ENCODE measurements around the gene ASB10.

ASB10 gene

GRCh38 chr7:151139071-151139790 lies 47.8 kb downstream of the ASB10 start:
- peaks cover 16 to 100% (median 61%) of the 10 kb centered on the region in 11 experiments; a peak in 20 of 22 replicates for H3K36me3 ChIP-seq
- H4K20me1 ChIP-seq = peaks cover 0 to 100% (median 27%) of the 10 kb centered on the region in 11 experiments; a peak in 16 of 22 replicates
- H3K4me2 ChIP-seq = no peak overlapping the region

GRCh38 chr7:151138153-151138851 lies 48.7 kb downstream of the ASB10 start:
- no peak for TF ChIP-seq Cebpa-rat (IDR thresholded peaks at IDR 0.05)
- Histone ChIP-seq H3K9ac (0 out of 22 replicates have a peak overlapping the region, but pooled peaks of 1 of the 11 experiments have one; percentile 9), H3K27me3 (no peaks in the 10 kb centered on the region), H3K36me3 (peaks cover 7 to 100% (median 60%) of the 10 kb centered on the region in 11 experiments; a peak in 19 of 22 replicates), H3K27ac (no peak overlapping the region), H4K20me1 (peaks cover 0 to 100% (median 25%) of the 10 kb centered on the region in 11 experiments; a peak in 16 of 22 replicates), H3K4me1 (peaks cover 0 to 18% (median 15%) of the 10 kb centered on the region in 10 experiments; a peak in 16 of 20 replicates), H3K9me3 (replicated peaks in 1 of 11) (no peaks in the 10 kb centered on the region), H3K4me2 (no peak overlapping the region), H3K4me3 (no peak overlapping the region)

More at GRCh38 chr7:151139071-151139790, 47.8 kb downstream of the ASB10 start:
- no peak overlapping the region for H3K4me3 ChIP-seq
- H3K27ac ChIP-seq = no peak overlapping the region; a peak in 1 of 22 replicates
- peaks cover 0 to 24% (median 17%) of the 10 kb centered on the region in 10 experiments; a peak in 16 of 20 replicates for H3K4me1 ChIP-seq
- no peaks in the 10 kb centered on the region for H3K27me3 ChIP-seq
- no peak overlapping the region for H3K9ac ChIP-seq
- H3K9me3 ChIP-seq (replicated peaks in 1 of 11) = no peaks in the 10 kb centered on the region
- TF ChIP-seq Cebpa-rat (IDR thresholded peaks at IDR 0.05) = no peak

DNA sequence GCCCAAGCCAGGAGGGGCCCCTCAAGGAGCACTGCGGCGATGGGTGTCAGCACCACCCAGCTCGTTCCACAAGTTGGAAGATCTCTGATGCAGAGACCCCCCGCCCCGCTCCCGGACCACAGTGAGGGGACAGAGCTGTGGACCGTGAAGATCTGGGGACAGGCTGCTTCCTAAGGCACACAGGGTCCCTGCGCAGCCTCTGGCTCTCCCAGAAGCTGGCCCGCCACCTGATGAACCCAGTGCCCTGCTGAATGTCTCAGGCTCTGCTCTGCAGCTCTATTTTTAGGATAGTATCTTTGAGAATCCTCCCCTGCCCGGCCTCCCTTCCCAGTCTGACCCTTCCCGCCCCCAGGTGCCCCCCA lies 49.3 kb downstream of the ASB10 start:
- H4K20me1 ChIP-seq = peaks cover 0 to 99% (median 20%) of the 10 kb centered on the region in 11 experiments; a peak in 16 of 22 replicates
- peaks cover 7 to 99% (median 58%) of the 10 kb centered on the region in 11 experiments; a peak in 19 of 22 replicates for H3K36me3 ChIP-seq
- no peak overlapping the region for H3K27ac ChIP-seq
- no peak overlapping the region for H3K4me2 ChIP-seq
- TF ChIP-seq Cebpa-rat (IDR thresholded peaks at IDR 0.05) = no peak
- H3K4me3 ChIP-seq = no peak overlapping the region
- H3K27me3 ChIP-seq = no peaks in the 10 kb centered on the region
- no peaks in the 10 kb centered on the region for H3K9me3 ChIP-seq (replicated peaks in 1 of 11)
- peaks cover 0 to 13% (median 10%) of the 10 kb centered on the region in 10 experiments; a peak in 16 of 20 replicates for H3K4me1 ChIP-seq
- no peak overlapping the region for H3K9ac ChIP-seq

DNA sequence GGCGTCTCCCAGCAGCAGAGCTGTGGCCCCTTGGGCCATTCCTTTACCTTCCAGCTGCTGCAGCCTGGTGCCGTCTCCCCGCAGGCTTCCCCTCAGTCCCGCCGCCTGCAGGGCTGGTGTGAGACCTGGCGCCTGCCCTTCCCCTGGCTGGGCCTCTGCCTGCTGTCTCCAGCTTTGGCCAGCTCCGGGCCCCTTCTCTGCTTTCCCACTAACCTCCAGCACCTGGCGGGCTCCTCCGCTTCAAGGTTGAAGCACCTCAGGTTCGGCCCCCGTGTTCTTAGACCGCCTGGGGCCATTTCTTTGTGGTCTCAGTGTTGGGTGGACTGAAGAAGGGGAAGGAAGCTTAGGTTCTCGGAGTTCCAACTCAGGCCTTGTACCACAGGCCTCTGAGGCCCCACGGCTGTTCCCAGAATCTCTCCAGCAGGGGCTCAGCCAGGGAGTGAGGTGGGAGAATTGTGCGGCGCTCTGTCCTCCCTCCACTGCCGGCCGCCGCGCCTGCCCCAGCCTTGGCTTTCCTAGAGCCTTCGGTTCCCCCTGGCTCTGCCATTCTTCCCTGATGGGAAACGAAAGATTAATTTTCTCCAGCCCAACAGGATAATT lies 49.9 kb downstream of the ASB10 start:
- no peak overlapping the region for H3K4me3 ChIP-seq
- H4K20me1 ChIP-seq = peaks cover 0 to 99% (median 20%) of the 10 kb centered on the region in 11 experiments; a peak in 18 of 22 replicates
- no peak for TF ChIP-seq Cebpa-rat (IDR thresholded peaks at IDR 0.05)
- H3K27me3 ChIP-seq = no peaks in the 10 kb centered on the region
- peaks cover 7 to 99% (median 60%) of the 10 kb centered on the region in 11 experiments; a peak in 19 of 22 replicates for H3K36me3 ChIP-seq
- H3K4me1 ChIP-seq = peaks cover 0 to 7% (median 4%) of the 10 kb centered on the region in 10 experiments; a peak in 16 of 20 replicates
- no peak overlapping the region for H3K9ac ChIP-seq
- no peaks in the 10 kb centered on the region for H3K9me3 ChIP-seq (replicated peaks in 1 of 11)
- no peak overlapping the region for H3K27ac ChIP-seq
- H3K4me2 ChIP-seq = no peak overlapping the region

- no peaks in the 10 kb centered on the region for H3K27me3 ChIP-seq
- no peak overlapping the region for H3K9ac ChIP-seq
- peaks cover 7 to 99% (median 60%) of the 10 kb centered on the region in 11 experiments; a peak in 19 of 22 replicates for H3K36me3 ChIP-seq
- no peak for TF ChIP-seq Cebpa-rat (IDR thresholded peaks at IDR 0.05)
- peaks cover 5 to 99% (median 27%) of the 10 kb centered on the region in 11 experiments; a peak in 19 of 22 replicates for H4K20me1 ChIP-seq
- H3K4me1 ChIP-seq = peaks cover 0 to 10% (median 0%) of the 10 kb centered on the region in 10 experiments; a peak in 4 of 20 replicates
- no peak overlapping the region for H3K27ac ChIP-seq
- H3K9me3 ChIP-seq (replicated peaks in 1 of 11) = no peaks in the 10 kb centered on the region
- no peak overlapping the region for H3K4me3 ChIP-seq
- H3K4me2 ChIP-seq = no peak overlapping the region
Observed at GRCh38 chr7:151135866-151136843, 50.9 kb downstream of the ASB10 start.

GRCh38 chr7:151135525-151135845 lies 51.6 kb downstream of the ASB10 start:
- no peak overlapping the region for H3K4me2 ChIP-seq
- H3K27ac ChIP-seq = no peak overlapping the region
- H3K27me3 ChIP-seq = no peaks in the 10 kb centered on the region
- TF ChIP-seq Cebpa-rat (IDR thresholded peaks at IDR 0.05) = no peak
- H3K9me3 ChIP-seq (replicated peaks in 1 of 11) = no peaks in the 10 kb centered on the region
- peaks cover 0 to 12% (median 0%) of the 10 kb centered on the region in 10 experiments; a peak in 6 of 20 replicates for H3K4me1 ChIP-seq
- H3K36me3 ChIP-seq = peaks cover 13 to 99% (median 66%) of the 10 kb centered on the region in 11 experiments; a peak in 19 of 22 replicates
- no peak overlapping the region for H3K9ac ChIP-seq
- H3K4me3 ChIP-seq = no peak overlapping the region
- peaks cover 10 to 99% (median 30%) of the 10 kb centered on the region in 11 experiments; a peak in 19 of 22 replicates for H4K20me1 ChIP-seq

- H3K27me3 ChIP-seq = no peaks in the 10 kb centered on the region
- H3K4me3 ChIP-seq = no peak overlapping the region
- no peak overlapping the region for H3K27ac ChIP-seq
- no peaks in the 10 kb centered on the region for H3K9me3 ChIP-seq (replicated peaks in 1 of 11)
- peaks cover 0 to 18% (median 5%) of the 10 kb centered on the region in 10 experiments; a peak in 12 of 20 replicates for H3K4me1 ChIP-seq
- H3K36me3 ChIP-seq = peaks cover 19 to 99% (median 66%) of the 10 kb centered on the region in 11 experiments; a peak in 19 of 22 replicates
- peaks cover 10 to 99% (median 32%) of the 10 kb centered on the region in 11 experiments; a peak in 19 of 22 replicates for H4K20me1 ChIP-seq
- no peak overlapping the region for H3K4me2 ChIP-seq
- H3K9ac ChIP-seq = no peak overlapping the region
- TF ChIP-seq Cebpa-rat (IDR thresholded peaks at IDR 0.05) = no peak
Observed at GRCh38 chr7:151134743-151135524, 52.1 kb downstream of the ASB10 start.

Data from BLaER1 treated with 17β-estradiol and CSF1 and Interleukin-3, amounts not matched to agents 10 nM and 100 nM (cell line).